GM04503 (cell line): Measurements from ENCODE around the gene ACVR2B.
"Not testable (repeated sequence)": the region's sequence is repeated elsewhere in the genome, so short reads cannot be mapped to it uniquely, and the experiment has no call there.

Experiments
- DNase-seq: peaks from one replicate; pipeline ENCODE4 v3.0.0-alpha.2; 2012; ENCODE audit warnings: low read depth

The ACVR2B gene

GRCh38 chr3:38453075-38453912 is at the start of gene ACVR2B:
TSS of gene ACVR2B (plus strand) at chr3:38453890. CDS start at chr3:38454323, 433 bp downstream.
- DNase-seq, result no peak

GRCh38 chr3:38404286-38404685 is 49.4 kb upstream of the ACVR2B start:
- DNase-seq, result peak; percentile 63

- no peak for DNase-seq
These were observed 42.1 kb upstream of the ACVR2B start for GRCh38 chr3:38411591-38411990.

- DNase-seq, result not testable (repeated sequence)
These were observed 32.9 kb upstream of the ACVR2B start for GRCh38 chr3:38420758-38421157.

- DNase-seq, result no peak
These were observed 31.9 kb upstream of the ACVR2B start for GRCh38 chr3:38421679-38422336.

GRCh38 chr3:38426798-38427426 is 26.8 kb upstream of the ACVR2B start:
- not testable (repeated sequence) for DNase-seq

GRCh38 chr3:38432871-38433658 is 20.6 kb upstream of the ACVR2B start:
- DNase-seq, result not testable (repeated sequence)

- DNase-seq, result not testable (repeated sequence)
These were observed 20.0 kb upstream of the ACVR2B start for GRCh38 chr3:38433661-38434060.

- not testable (repeated sequence) for DNase-seq
These were observed 15.1 kb upstream of the ACVR2B start for GRCh38 chr3:38438436-38439069.

GRCh38 chr3:38443205-38443604 is 10.5 kb upstream of the ACVR2B start:
- not testable (repeated sequence) for DNase-seq

GRCh38 chr3:38446085-38446686 is 7.5 kb upstream of the ACVR2B start:
- no peak for DNase-seq

GRCh38 chr3:38446812-38447211 is 6.9 kb upstream of the ACVR2B start:
- DNase-seq, result no peak

- DNase-seq, result no peak
These were observed 2.8 kb upstream of the ACVR2B start for GRCh38 chr3:38450853-38451252.

- DNase-seq, result no peak
These were observed 155 bp downstream of the ACVR2B start for GRCh38 chr3:38453913-38454177.

GRCh38 chr3:38454178-38454883 is 641 bp downstream of the ACVR2B start:
- no peak for DNase-seq

GRCh38 chr3:38454884-38455638 is 1.4 kb downstream of the ACVR2B start:
- no peak for DNase-seq

- no peak for DNase-seq
These were observed 2.1 kb downstream of the ACVR2B start for GRCh38 chr3:38455639-38456430.

- peak; percentile 51 for DNase-seq
These were observed 3.7 kb downstream of the ACVR2B start for GRCh38 chr3:38457111-38458003.
